HG03097 (cell line): Measurements from ENCODE around the gene CYP4X1.
"Not testable (repeated sequence)": the region's sequence is repeated elsewhere in the genome, so short reads cannot be mapped to it uniquely, and the experiment has no call there.

Source experiments
- ATAC-seq: cut with Tn5 transposase; IDR thresholded peaks from one replicate; pipeline ENCODE4 v1.9.1; 2021; ENCODE audit not compliant: unreplicated experiment, low FRiP score

Gene CYP4X1

GRCh38 chr1:47023268-47024140 lies at the start of gene CYP4X1:
TSS of gene CYP4X1 (plus strand) at chr1:47023669. CDS start at chr1:47023818, 149 bp downstream.
- ATAC-seq, result no peak

DNA sequence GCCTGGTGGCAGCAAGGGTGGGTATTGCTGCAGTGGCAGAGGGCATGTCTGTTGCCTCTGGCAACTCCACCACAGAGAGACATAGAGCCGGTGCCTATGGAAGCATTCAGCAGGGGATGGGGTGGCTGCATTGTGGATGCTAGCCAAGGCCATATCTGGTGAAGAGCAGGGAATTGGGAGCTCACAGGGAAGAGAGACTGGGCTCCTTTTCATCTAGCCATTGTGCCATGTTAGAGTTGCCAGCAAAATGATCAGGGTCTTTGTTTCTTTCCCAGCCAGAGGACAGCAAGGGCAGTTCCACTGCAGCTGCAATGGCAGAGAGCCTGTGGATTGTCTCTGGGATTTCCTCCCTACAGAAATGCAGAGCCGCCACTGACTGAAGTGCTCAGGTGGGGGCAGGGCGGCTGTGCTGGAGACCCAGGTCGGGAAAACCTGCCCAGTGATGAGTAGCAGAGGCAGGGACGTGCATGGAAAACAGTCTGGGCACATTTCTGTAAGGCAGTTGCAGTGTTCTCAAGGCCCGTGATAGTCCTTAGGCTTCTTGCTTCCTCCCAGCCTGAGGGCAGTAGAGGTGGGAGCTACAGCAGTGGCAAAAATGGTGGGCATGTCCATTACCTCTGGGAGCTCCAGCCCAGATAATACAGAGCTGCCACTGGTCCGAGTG lies 40.2 kb upstream of the CYP4X1 start:
- no peak for ATAC-seq

GRCh38 chr1:46983830-46984586 lies 39.5 kb upstream of the CYP4X1 start:
- ATAC-seq, result no peak

DNA sequence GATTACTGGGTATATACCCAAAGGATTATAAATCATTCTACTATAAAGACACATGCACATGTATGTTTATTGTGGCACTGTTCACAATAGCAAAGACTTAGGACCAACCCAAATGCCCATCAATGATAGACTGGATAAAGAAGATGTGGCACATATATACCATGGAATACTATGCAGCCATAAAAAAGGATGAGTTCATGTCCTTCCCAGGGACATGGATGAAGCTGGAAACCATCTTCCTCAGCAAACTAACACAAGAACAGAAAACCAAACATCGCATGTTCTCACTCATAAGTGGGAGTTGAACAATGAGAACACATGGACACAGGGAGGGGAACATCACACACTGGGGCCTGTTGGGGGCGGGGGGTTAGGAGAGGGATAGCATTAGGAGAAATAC lies 32.9 kb upstream of the CYP4X1 start:
- not testable (repeated sequence) for ATAC-seq

- no peak for ATAC-seq
Observed at GRCh38 chr1:46991083-46991923, 32.2 kb upstream of the CYP4X1 start.

GRCh38 chr1:46996659-46997281 lies 26.7 kb upstream of the CYP4X1 start:
- no peak for ATAC-seq

- ATAC-seq, result no peak
Observed at GRCh38 chr1:47002211-47002610, 21.3 kb upstream of the CYP4X1 start.

GRCh38 chr1:47003896-47004403 lies 19.5 kb upstream of the CYP4X1 start:
- ATAC-seq, result no peak

DNA sequence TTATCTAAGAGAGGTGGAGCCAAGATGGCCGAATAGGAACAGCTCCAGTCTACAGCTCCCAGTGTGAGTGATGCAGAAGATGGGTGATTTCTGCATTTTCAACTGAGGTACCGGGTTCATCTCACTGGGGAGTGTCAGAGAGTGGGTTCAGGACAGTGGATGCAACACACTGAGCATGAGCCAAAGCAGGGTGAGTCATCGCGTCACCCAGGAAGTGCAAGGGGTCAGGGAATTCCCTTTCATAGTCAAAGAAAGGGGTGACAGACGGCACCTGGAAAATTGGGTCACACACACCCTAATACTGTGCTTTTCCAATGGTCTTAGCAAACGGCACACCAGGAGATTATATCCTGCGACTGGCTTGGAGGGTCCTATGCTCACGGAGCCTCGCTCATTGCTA lies 17.0 kb upstream of the CYP4X1 start:
- not testable (repeated sequence) for ATAC-seq

GRCh38 chr1:47013293-47013692 lies 10.2 kb upstream of the CYP4X1 start:
- no peak for ATAC-seq

DNA sequence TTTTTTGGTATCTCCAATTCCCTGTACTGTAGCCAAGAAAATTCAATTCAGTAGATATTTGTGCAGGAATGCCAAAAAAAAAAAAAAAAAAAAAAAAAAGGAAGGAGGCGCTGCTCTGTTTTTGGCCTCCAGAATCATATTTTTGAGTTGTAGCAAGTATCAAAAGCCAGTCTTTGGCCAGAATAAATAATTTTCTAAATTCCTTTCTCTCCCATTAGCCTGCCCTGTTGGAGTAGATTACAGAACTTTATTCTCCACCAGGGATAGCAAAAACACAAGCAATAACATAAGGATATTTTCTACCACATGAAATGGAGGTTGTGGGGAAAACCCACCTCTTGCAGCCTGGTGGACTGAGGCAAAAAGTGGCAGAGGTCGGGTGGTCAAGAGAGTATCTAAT lies 2.4 kb upstream of the CYP4X1 start:
- no peak for ATAC-seq

GRCh38 chr1:47024141-47024801 lies 802 bp downstream of the CYP4X1 start:
- ATAC-seq, result no peak

- no peak for ATAC-seq
Observed at GRCh38 chr1:47030170-47030805, 6.8 kb downstream of the CYP4X1 start.

GRCh38 chr1:47031059-47031458 lies 7.6 kb downstream of the CYP4X1 start:
- ATAC-seq, result no peak

DNA sequence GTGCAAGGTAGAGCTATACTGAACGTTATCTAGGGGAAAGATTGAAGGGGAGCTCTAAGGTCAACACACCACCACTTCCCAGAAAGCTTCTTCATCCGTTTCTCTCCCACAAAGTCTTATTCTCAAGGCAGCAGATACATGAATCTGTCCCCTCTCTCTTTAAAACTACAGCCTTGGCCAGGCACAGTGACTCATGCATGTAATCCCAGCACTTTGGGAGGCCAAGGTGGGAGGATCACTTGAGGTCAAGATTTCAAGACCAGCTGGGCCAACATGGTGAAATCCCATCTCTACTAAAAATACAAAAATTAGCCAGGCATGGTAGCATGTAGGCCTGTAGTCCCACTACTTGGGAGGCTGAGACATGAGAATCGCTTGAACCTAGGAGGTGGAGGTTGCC lies 8.1 kb downstream of the CYP4X1 start:
- no peak for ATAC-seq

DNA sequence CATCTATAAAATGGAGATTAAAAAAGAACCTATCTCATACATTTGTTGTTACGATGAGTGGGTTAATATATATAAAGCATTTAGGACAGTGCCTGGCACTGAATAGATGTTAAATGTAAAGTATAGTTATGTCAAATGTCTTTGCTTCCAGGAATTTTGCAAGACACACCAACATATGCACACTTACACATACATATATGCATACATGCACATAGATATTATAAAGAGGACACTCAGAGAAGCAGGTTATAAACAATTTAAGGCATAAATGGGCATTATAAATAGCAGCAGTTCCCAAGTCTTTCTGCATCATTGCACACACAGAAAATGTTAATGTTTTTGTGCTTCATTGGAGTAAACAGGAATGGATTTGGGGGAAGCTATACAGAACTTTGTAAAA lies 13.3 kb downstream of the CYP4X1 start:
- ATAC-seq, result no peak

GRCh38 chr1:47059376-47059775 lies 35.9 kb downstream of the CYP4X1 start:
- ATAC-seq, result no peak

DNA sequence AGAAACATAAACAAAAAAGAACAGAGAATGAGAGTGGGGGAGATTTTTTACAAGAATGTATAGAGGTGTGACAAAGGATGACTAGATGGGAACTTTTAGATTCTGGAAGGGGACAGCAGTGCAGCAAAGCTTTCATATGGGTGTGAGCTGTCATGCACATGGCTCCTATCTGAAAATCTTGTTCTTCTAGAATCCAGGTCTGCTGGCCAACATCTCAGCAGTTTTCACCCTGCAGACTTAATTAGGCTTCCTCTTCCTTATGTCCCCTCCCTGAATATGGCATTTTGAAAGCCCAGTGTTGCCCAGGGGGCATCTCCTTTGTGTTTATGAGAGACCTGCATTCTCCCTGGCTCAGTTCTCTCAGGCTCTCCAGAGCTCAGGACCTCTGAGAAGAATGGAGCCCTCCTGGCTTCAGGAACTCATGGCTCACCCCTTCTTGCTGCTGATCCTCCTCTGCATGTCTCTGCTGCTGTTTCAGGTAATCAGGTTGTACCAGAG lies 43.7 kb downstream of the CYP4X1 start, which contains the start of gene CYP4Z1:
Gene CYP4Z1, plus strand, starts transcription at position 135 of the 498 bp plus-strand sequence. Its CDS starts 260 bp downstream, at position 395.
- no peak for ATAC-seq
